Spleen (tissue), 11 donors: ENCODE results near the gene AP4M1. TPM values are rescaled to one million over a fixed set of nuclear protein-coding genes. Genes with fewer than 3 reads are reported as not detected.

Source experiments
- DNase-seq: peaks from one replicate; pipeline ENCODE4 v3.0.0-alpha.2; 2020
- H3K27ac ChIP-seq, 8 donors: fragments of 200-600 bp; sonication (generic) in 7 of 8; 1 replicate in 4 of 8; 2 replicates in 4 of 8; pipeline versions ENCODE4 v1.5.0 to v1.8.0; 2016 to 2021; ENCODE audit warnings: inconsistent platforms in 4 of 8, mild to moderate bottlenecking in 4 of 8, moderate library complexity in 1 of 8
- H3K27me3 ChIP-seq, 7 donors: fragments of 200-600 bp; sonication (generic) in 6 of 7; replicated peaks in 1 of 7; 1 replicate in 4 of 7; 2 replicates in 3 of 7; pipeline versions ENCODE4 v1.5.0 to v1.8.0; 2016 to 2021; ENCODE audit warnings: inconsistent platforms in 3 of 7, mild to moderate bottlenecking in 1 of 7
- H3K36me3 ChIP-seq, 6 donors: fragments of 200-600 bp; sonication (generic) in 5 of 6; 1 replicate in 4 of 6; 2 replicates in 2 of 6; pipeline versions ENCODE4 v1.5.0 to v1.8.0; 2016 to 2021; ENCODE audit warnings: inconsistent platforms in 2 of 6
- H3K4me1 ChIP-seq, 6 donors: fragments of 200-600 bp; sonication (generic) in 5 of 6; 1 replicate in 3 of 6; 2 replicates in 3 of 6; pipeline versions ENCODE4 v1.5.0 to v1.8.0; 2016 to 2021; ENCODE audit warnings: inconsistent platforms in 3 of 6
- H3K4me3 ChIP-seq, 8 donors: fragments of 200-600 bp; sonication (generic) in 7 of 8; 1 replicate in 4 of 8; 2 replicates in 4 of 8; pipeline versions ENCODE4 v1.5.0 to v1.8.0; 2016 to 2021; ENCODE audit warnings: inconsistent platforms in 4 of 8, mild to moderate bottlenecking in 4 of 8, moderate library complexity in 2 of 8
- H3K9me3 ChIP-seq, 8 donors: fragments of 200-600 bp; sonication (generic) in 7 of 8; 1 replicate in 4 of 8; 2 replicates in 4 of 8; pipeline versions ENCODE4 v1.5.0 to v1.8.0; 2016 to 2021; ENCODE audit warnings: inconsistent platforms in 4 of 8
- POLR2A ChIP-seq, 3 donors: fragments of 450-650 bp; IDR thresholded peaks; one replicate each; pipeline ENCODE4 v1.5.1; 2017; ENCODE audit warnings: antibody characterized with exemption in 3 of 3, mild to moderate bottlenecking in 1 of 3
- POLR2AphosphoS5 ChIP-seq, 3 donors: sonication (generic); formaldehyde crosslinking; IDR thresholded peaks; one replicate each; pipeline ENCODE4 v1.5.1; 2017; ENCODE audit warnings: antibody characterized with exemption in 3 of 3
- WGBS, 5 donors: extraction: QIAGEN DNeasy Blood & Tissue Kit in 3 of 5; methylation state at CpG; one replicate each; pipeline versions ENCODE4 v1.1.5 to v1.1.7; 2013 to 2018; 5-methylcytosine and 5-hydroxymethylcytosine counted together
- intact Hi-C: fragments of 100-400 bp; cut with DNase I; formaldehyde crosslinking; loops from one replicate; pipeline ENCODE4 v1.15.0; 2023; ENCODE audit warnings: low total_unique reads
- polyA plus RNA-seq, 3 donors: library from polyadenylated mRNA; stranded (reverse); fragments of 200-250 nt; gene quantifications; one replicate each; pipeline ENCODE4 v1.2.1, GENCODE V29; 2013
- total RNA-seq, 7 donors: library from RNA; depleted of rRNA in 3 of 7; stranded (reverse); fragments of >200 nt in 3 of 7; fragmentation: NEBNext Ultra II Directional in 4 of 7; extraction: Animal tissue kit (Norgen Biotek cat#: 25700) in 4 of 7; gene quantifications; one replicate each; pipeline versions ENCODE4 v1.1.0 to v1.2.1, GENCODE V29; 2016 to 2021
- TF ChIP-seq, protein P1 (sequence below), 11 experiments: fragments of 200-600 bp in 7 of 11; fragments of 450-650 bp in 4 of 11; sonication (generic) in 4 of 11; IDR thresholded peaks in 8 of 11; conservative IDR thresholded peaks in 3 of 11; 1 replicate in 7 of 11; 2 replicates in 4 of 11; pipeline versions ENCODE4 v1.4.0 to v1.8.0; 2016 to 2021; ENCODE audit warnings: antibody characterized with exemption in 11 of 11, inconsistent platforms in 4 of 11, mild to moderate bottlenecking in 1 of 11
- donor health status: healthy with polysubstance abuse.
- donor health status: DM: no; HTN: no; CAD: no; lungs with moderate emphysema.
- donor health status: DM: no; HTN: no; CAD: no.
- donor health status: Bipolar disorder and iron deficiency.
- donor health status: healthy.
- donor health status: DM: no; HTN: no; CAD: no.
- donor health status: DM: yes; HTN: yes; CAD: no.

AP4M1 gene
- total and polyA plus RNA-seq, 10 donors: 8.7 to 18.0 (median 10.2) TPM

- intact Hi-C loops: no loop called here
- DNase-seq: peak; percentile 96
- TF ChIP-seq POLR2A (IDR thresholded peaks at IDR 0.05) (peak in 1 of 3 donors; percentile 13), POLR2AphosphoS5 (IDR thresholded peaks at IDR 0.05) (peak; percentile 90 to 94 (median 91))
- TF ChIP-seq, protein P1, sequence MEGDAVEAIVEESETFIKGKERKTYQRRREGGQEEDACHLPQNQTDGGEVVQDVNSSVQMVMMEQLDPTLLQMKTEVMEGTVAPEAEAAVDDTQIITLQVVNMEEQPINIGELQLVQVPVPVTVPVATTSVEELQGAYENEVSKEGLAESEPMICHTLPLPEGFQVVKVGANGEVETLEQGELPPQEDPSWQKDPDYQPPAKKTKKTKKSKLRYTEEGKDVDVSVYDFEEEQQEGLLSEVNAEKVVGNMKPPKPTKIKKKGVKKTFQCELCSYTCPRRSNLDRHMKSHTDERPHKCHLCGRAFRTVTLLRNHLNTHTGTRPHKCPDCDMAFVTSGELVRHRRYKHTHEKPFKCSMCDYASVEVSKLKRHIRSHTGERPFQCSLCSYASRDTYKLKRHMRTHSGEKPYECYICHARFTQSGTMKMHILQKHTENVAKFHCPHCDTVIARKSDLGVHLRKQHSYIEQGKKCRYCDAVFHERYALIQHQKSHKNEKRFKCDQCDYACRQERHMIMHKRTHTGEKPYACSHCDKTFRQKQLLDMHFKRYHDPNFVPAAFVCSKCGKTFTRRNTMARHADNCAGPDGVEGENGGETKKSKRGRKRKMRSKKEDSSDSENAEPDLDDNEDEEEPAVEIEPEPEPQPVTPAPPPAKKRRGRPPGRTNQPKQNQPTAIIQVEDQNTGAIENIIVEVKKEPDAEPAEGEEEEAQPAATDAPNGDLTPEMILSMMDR (IDR thresholded peaks at IDR 0.05 in 8 of 11, conservative IDR thresholded peaks at IDR 0.05 in 3 of 11): peak in 4 of 11 experiments; percentile 8 to 20 (median 16)
- Histone ChIP-seq H3K36me3 (peaks cover 0 to 69% (median 43%) of the 10 kb centered on the region in 6 donors), H3K4me3 (peak overlapping the region; percentile 58 to 99 (median 90)), H3K27me3 (no peaks in the 10 kb centered on the region), H3K9me3 (no peaks in the 10 kb centered on the region), H3K4me1 (peaks cover 13 to 38% (median 32%) of the 10 kb centered on the region in 6 donors), H3K27ac (peak overlapping the region; percentile 63 to 97 (median 93))
- WGBS, 5 donors: 0 to 1% (median 0%) methylated on average over 37 to 61 of the region's 61 CpGs
These were observed 925 bp upstream of the AP4M1 start for GRCh38 chr7:100100420-100101015.

GRCh38 chr7:100102950-100103840 lies 1.8 kb downstream of the AP4M1 start:
- intact Hi-C loops: no loop called here
- DNase-seq: no peak
- TF ChIP-seq POLR2A (IDR thresholded peaks at IDR 0.05) (no peak), POLR2AphosphoS5 (IDR thresholded peaks at IDR 0.05) (no peak)
- TF ChIP-seq, protein P1 (IDR thresholded peaks at IDR 0.05 in 8 of 11, conservative IDR thresholded peaks at IDR 0.05 in 3 of 11): no peak
- peaks cover 0 to 69% (median 38%) of the 10 kb centered on the region in 6 donors for H3K36me3 ChIP-seq
- 91 to 94% (median 92%) methylated on average over 17 of the region's 17 CpGs for WGBS, 5 donors
- peaks cover 13 to 36% (median 30%) of the 10 kb centered on the region in 6 donors for H3K4me1 ChIP-seq
- no peak overlapping the region for H3K27ac ChIP-seq
- no peaks in the 10 kb centered on the region for H3K27me3 ChIP-seq
- H3K4me3 ChIP-seq: peak overlapping the region in 1 of 8 donors; percentile 99
- no peaks in the 10 kb centered on the region for H3K9me3 ChIP-seq

GRCh38 chr7:100105534-100105933 lies 4.1 kb downstream of the AP4M1 start:
- Histone ChIP-seq H3K36me3 (peaks cover 0 to 76% (median 49%) of the 10 kb centered on the region in 6 donors), H3K4me1 (peaks cover 0 to 16% (median 11%) of the 10 kb centered on the region in 6 donors), H3K27me3 (no peaks in the 10 kb centered on the region), H3K4me3 (no peak overlapping the region), H3K27ac (no peak overlapping the region), H3K9me3 (no peaks in the 10 kb centered on the region)
- 91 to 97% (median 93%) methylated on average over 4 of the region's 4 CpGs for WGBS, 5 donors
- intact Hi-C loops: no loop called here
- DNase-seq: no peak
- TF ChIP-seq POLR2AphosphoS5 (IDR thresholded peaks at IDR 0.05): no peak
- no peak for TF ChIP-seq POLR2A (IDR thresholded peaks at IDR 0.05)
- TF ChIP-seq, protein P1 (IDR thresholded peaks at IDR 0.05 in 8 of 11, conservative IDR thresholded peaks at IDR 0.05 in 3 of 11): no peak

DNA sequence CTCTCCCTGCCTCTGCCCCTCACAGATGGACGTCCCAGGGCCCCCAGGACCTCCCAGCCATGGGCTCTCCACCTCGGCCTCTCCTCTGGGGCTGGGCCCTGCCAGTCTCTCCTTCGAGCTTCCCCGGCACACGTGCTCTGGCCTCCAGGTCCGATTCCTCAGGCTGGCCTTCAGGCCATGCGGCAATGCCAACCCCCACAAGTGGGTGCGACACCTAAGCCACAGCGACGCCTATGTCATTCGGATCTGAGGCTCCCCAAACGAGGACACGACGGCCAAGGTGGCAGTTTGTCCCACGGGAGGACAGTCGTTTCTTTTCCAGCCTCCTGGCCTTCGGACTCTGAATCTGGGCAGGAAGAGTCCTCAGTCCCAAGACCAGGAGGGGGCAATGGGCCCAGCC lies 5.2 kb downstream of the AP4M1 start:
- intact Hi-C loops: no loop called here
- H3K4me3 ChIP-seq: no peak overlapping the region
- no peak overlapping the region for H3K27ac ChIP-seq
- 85 to 95% (median 88%) methylated on average over 14 to 17 of the region's 17 CpGs for WGBS, 5 donors
- peaks cover 0 to 12% (median 9%) of the 10 kb centered on the region in 6 donors for H3K4me1 ChIP-seq
- TF ChIP-seq, protein P1 (IDR thresholded peaks at IDR 0.05 in 8 of 11, conservative IDR thresholded peaks at IDR 0.05 in 3 of 11): no peak
- TF ChIP-seq POLR2A (IDR thresholded peaks at IDR 0.05): no peak
- TF ChIP-seq POLR2AphosphoS5 (IDR thresholded peaks at IDR 0.05): peak in 1 of 3 donors; percentile 19
- H3K36me3 ChIP-seq: peaks cover 0 to 87% (median 60%) of the 10 kb centered on the region in 6 donors
- DNase-seq: no peak
- no peaks in the 10 kb centered on the region for H3K9me3 ChIP-seq
- no peaks in the 10 kb centered on the region for H3K27me3 ChIP-seq
